Measurements from ENCODE around the gene ACOX2. TPM values are rescaled to one million over a fixed set of nuclear protein-coding genes. Genes with fewer than 3 reads are reported as not detected.

Gene ACOX2
- total RNA-seq, 1 experiment from 2014 or later, result 12.8 TPM

DNA sequence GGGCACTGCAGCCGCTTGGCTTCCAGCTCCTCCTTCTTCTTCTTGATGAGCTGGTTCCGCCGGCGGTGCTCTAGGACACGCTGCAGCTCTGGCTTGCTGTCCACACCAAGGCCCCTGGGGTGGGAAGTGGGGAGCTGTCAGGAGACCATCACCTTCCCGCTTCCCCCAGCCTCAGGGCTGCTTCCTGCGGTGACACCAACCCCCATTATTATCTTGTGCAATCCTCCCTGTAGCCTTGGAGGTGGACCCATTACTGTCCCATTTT lies 30.2 kb upstream of the ACOX2 start:
- Histone ChIP-seq H3K9ac (ENCODE audit: low read length) (no peak overlapping the region), H4K20me1 (ENCODE audit: insufficient read depth) (no peaks in the 10 kb centered on the region), H3K9me2 (ENCODE audit: insufficient read depth) (no peaks in the 10 kb centered on the region), H3K36me3 (ENCODE audit: control insufficient read depth in 1 of 2, insufficient read depth in 2 of 2, low read length in 2 of 2) (no peaks in the 10 kb centered on the region), H2AFZ (ENCODE audit: low read depth, low read length, poor library complexity, severe bottlenecking) (no peak overlapping the region), H3K9me3 (ENCODE audit: control insufficient read depth in 1 of 2, insufficient read depth in 1 of 2, low read depth in 1 of 2, low read length in 2 of 2) (no peaks in the 10 kb centered on the region), H3K4me2 (ENCODE audit: low read length) (no peak overlapping the region), H3K4me3 (replicated peaks in 1 of 2; ENCODE audit: low read depth in 1 of 2, low read length in 2 of 2) (no peak overlapping the region), H3K79me2 (ENCODE audit: insufficient read depth, low read length) (no peaks in the 10 kb centered on the region), H3K4me1 (ENCODE audit: control insufficient read depth in 1 of 2, insufficient read depth in 2 of 2, low read length in 2 of 2) (peaks cover 0 to 25% of the 10 kb centered on the region in 2 experiments; a peak in 3 of 4 replicates), H3K27me3 (ENCODE audit: insufficient read depth, low read length) (no peaks in the 10 kb centered on the region), H3K27ac (ENCODE audit: low read depth, low read length) (no peak overlapping the region)
- no TSS peak for BruUV-seq (replicated peaks)
- no peak for TF ChIP-seq ZNF274 (IDR thresholded peaks at IDR 0.05; ENCODE audit: low read depth, low read length)
- no peak for TF ChIP-seq JUND (IDR thresholded peaks at IDR 0.05)
- TF ChIP-seq, protein P1, sequence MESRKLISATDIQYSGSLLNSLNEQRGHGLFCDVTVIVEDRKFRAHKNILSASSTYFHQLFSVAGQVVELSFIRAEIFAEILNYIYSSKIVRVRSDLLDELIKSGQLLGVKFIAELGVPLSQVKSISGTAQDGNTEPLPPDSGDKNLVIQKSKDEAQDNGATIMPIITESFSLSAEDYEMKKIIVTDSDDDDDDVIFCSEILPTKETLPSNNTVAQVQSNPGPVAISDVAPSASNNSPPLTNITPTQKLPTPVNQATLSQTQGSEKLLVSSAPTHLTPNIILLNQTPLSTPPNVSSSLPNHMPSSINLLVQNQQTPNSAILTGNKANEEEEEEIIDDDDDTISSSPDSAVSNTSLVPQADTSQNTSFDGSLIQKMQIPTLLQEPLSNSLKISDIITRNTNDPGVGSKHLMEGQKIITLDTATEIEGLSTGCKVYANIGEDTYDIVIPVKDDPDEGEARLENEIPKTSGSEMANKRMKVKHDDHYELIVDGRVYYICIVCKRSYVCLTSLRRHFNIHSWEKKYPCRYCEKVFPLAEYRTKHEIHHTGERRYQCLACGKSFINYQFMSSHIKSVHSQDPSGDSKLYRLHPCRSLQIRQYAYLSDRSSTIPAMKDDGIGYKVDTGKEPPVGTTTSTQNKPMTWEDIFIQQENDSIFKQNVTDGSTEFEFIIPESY (IDR thresholded peaks at IDR 0.05; ENCODE audit: extremely low read depth, insufficient replicate concordance, low read length), result no peak
- TF ChIP-seq ELF1 (IDR thresholded peaks at IDR 0.05; ENCODE audit: borderline replicate concordance, low read depth), result no peak
- TF ChIP-seq, protein P2, sequence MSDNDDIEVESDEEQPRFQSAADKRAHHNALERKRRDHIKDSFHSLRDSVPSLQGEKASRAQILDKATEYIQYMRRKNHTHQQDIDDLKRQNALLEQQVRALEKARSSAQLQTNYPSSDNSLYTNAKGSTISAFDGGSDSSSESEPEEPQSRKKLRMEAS (IDR thresholded peaks at IDR 0.05), result no peak
- no peak for TF ChIP-seq EZH2phosphoT487 (IDR thresholded peaks at IDR 0.05; ENCODE audit: borderline replicate concordance)
- TF ChIP-seq POLR2A (IDR thresholded peaks at IDR 0.05; ENCODE audit: borderline replicate concordance, extremely low read depth, insufficient read depth, insufficient read length), result no peak
- DNase-seq (ENCODE audit: low read depth, low spot score) (no peak), ATAC-seq (no peak)
- POLR2A ChIA-PET, result no interaction called here
- CTCF ChIA-PET, result interaction anchor here (1.7 to 3.7 kb wide), 3 partner anchors 15 to 64 kb away, joined by 10 to 53 read pairs (median 11); no protein-coding TSS in a partner anchor
- RAD21 ChIA-PET (ENCODE audit: low non-redundant PET in 1 of 2, low total read pairs in 2 of 2, uncharacterized antibody in 2 of 2, unreplicated experiment in 2 of 2), result no interaction called here
- intact Hi-C loops (cut with micrococcal nuclease), result no loop called here
